ENCODE results near the gene TMEM92.
A peak's percentile ranks its signal among the peaks of the same experiment; 100 is the strongest.
"Not testable (repeated sequence)": the region's sequence is repeated elsewhere in the genome, so short reads cannot be mapped to it uniquely, and the experiment has no call there.

TMEM92 gene

GRCh38 chr17:50262001-50262794 is 12.1 kb upstream of the TMEM92 start:
- DNase-seq = no peak

DNA sequence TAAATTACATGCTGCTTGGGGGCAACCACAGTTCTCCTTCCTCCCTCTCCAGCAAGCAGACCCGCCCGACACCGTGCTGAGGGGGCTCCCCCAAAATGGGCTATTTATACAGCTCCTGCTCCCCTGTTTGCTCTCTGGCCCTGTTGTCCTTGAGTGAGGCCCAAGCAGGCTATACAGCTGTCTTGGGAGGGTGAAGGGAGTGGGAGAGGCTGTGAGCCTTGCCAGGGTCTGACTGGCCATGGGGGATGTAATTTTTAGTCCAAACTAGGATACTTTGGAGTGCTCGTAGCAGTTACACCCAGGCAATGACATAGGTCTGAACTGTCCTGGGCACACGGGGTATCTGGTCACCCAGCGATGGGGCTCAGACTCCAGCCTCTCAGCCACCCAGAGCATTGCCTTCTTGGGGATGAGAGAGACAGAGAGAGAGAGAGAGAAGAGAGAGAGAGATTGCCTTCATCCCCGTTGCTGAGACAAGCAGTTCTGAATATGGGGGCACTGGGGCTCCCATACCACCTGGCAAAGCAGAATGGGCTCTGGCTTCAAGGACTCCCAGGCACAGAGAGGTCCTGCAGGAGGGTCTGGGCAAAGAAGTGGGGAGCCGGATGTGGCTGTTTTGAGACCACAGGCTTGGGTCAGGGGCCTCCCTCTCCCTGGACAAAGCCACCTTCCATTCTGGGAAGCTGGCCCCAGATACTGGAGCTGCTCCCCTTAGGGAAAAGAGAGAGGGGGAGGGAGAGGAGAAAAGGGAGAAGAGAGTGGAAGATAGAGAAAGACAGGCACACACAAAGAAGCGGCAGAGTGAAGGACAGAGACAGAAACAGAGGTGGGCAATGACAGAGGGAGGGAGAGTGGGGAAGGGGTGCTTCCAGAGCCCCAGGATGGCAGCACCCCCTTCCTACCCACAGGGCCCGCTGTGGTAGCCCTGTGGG is 10.7 kb upstream of the TMEM92 start:
- no peak for DNase-seq

- no peak for DNase-seq
Observed at GRCh38 chr17:50264263-50265113, 9.8 kb upstream of the TMEM92 start.

DNA sequence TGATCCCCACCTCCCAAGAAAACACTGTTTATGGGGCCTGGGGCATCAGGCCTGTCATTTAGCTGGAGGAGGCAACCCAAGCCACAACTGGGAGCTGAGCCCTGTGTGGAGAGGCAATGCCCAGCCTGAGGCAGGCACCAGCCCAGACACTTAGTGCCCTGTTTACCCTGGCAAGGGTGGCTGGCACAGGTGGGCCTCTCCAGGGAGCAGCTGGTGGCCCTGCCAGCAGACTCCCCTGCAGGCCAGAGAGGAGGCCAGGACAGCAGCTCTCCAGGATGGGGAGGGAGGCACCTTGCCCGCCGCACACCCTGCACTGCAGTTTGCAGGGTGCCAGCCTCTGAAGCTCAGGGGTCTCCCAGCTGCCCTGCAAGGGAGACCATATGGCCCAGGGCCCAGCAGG is 9.1 kb upstream of the TMEM92 start:
- DNase-seq = no peak

DNA sequence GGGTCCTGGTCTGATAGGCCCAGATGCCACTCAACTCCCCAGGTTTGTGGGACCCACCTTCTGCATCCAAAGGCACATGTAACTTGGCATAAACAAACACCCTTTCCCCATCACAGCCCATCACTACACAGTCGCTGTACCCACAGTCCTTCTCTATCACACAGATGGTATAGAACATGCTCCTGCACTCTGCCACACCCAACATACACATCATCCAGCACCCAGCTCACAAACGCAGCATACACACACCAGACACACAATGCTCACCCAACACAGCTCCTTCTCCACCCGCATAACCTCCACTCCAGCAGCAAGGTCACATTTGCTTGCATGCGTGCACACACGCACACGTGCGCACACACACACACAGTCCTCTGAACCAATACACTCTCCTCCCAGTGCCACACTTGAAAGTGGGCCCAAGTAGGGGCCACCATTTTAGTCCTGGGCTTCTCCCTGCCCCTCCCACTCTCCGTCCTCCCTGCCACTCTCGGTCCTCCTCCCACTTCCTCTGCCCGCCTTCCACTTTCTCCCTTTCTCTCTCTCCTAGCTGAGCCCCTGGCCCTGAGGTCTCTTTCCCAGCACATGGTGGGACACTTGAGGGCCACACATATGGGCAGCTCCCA is 8.5 kb upstream of the TMEM92 start:
- no peak for DNase-seq

DNA sequence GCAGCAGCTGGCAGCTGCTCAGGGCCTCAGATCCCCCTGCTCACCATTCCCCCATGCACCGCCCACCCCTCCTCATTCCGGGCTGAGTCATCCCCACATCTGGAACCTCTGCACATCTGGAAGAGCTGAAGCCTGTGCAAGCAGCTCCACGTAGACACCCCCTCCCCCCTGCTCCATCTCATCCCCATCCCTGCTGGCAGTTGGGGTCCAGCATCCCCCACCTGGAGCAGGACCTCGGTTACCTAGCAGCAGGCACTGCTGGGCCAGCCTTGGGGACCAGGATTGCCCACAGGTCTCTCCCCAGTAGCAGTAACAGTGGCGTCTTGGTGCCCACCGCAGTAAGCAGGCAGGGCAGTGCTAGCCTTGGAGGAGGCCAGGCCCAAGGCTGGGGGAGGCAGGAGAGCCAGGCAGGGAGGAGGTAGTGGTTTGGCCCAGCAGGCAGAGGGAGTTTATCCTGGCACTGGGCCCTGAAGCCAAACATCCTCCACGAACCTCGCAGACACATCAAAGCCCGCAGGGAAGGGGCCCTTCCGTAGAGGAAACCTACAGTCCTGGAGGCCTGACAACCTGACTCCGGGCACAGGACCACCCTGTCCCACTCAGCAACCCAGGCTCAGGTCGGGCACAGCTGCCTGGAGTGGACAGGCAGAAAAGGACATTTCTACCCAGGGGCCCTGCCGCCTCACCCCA is 7.7 kb upstream of the TMEM92 start:
- DNase-seq = no peak

GRCh38 chr17:50267074-50267841 is 7.0 kb upstream of the TMEM92 start:
- DNase-seq = no peak

DNA sequence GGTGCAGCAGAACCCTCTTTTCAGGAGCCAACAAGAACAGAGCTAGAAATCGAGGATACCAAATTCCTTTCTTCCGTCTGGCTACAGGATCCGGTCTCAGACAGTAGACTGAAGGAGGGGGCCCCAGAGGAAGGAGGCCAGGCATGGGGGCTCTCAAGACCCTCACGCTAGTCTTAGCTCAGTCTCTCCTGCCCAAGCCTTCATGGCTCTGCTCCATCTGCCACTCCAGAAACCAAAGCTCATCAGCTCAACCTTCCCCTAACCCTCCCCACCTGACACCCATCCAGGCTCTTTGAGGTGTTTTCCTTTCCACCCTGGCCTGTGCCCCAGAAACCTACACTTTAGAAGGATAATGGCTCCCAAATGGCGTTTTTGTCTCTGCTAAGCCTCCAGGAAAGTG is 6.2 kb upstream of the TMEM92 start:
- DNase-seq = no peak

DNA sequence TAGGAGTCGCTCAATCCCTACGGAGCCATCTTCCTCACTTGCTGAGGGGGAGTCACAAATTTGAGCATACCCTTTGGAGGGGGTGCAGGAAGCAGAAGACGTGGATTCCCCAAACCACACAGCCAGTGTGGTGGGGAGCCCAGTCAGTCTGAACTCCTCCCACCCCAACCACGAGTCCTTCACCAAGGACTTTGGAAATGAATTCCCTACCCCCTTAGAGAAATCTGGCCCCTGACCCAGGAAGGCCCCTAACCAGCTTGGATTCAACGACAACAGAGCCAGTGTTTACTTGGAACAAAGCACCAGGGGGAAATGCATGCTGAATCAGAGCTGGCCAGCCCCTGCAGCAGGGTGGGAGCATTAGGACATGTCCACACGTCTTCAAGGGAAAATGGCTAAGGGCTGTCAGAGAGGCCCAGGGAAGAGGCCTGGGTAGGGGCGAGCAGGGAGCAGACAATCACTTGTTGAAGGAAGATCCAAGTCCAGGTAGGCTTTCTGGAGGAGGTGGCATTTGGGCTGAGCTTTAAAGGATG is 5.5 kb upstream of the TMEM92 start:
- no peak for DNase-seq

- DNase-seq = peak; percentile 59
Observed at GRCh38 chr17:50269477-50270434, 4.5 kb upstream of the TMEM92 start.

GRCh38 chr17:50270435-50271362 is 3.6 kb upstream of the TMEM92 start:
- no peak for DNase-seq

- DNase-seq = not testable (repeated sequence)
Observed at GRCh38 chr17:50271363-50271750, 2.9 kb upstream of the TMEM92 start.

DNA sequence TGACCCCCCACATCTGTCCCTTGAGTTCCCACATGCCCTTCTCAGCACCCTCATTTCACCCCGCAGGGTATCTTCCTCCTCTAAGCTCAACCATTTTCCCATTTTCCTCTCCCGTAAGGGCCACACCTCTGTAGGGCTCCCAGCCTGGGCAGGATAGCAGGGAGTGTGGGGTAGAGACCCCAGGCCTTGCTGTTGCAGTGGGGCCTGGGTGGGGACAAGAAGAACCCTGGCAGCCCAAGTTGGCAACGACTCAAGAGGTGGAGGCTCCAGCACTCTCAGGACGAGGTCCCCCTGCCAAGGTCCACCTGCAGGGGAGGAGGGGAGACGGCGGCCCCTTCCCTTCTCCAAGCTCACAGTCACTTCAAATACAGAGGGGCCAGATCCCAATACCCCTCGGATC is 2.0 kb upstream of the TMEM92 start:
- DNase-seq = no peak

- peak; percentile 66 for DNase-seq
Observed at GRCh38 chr17:50272711-50273653, 1.3 kb upstream of the TMEM92 start.

- DNase-seq = no peak
Observed at GRCh38 chr17:50273654-50274040, 619 bp upstream of the TMEM92 start.

GRCh38 chr17:50274897-50275221 is 593 bp downstream of the TMEM92 start:
- no peak for DNase-seq

- no peak for DNase-seq
Observed at GRCh38 chr17:50275279-50275678, 1.0 kb downstream of the TMEM92 start.
